ENCODE measurements around the gene FBXL19. TPM values are rescaled to one million over a fixed set of nuclear protein-coding genes. Genes with fewer than 3 reads are reported as not detected.
A peak's percentile ranks its signal among the peaks of the same experiment; 100 is the strongest.

The FBXL19 gene
- total and polyA plus RNA-seq, 2 of the 13 experiments (the other 11 are each of a cell fraction or from before 2014, with no cell fraction given): 6.0 to 13.7 TPM

DNA sequence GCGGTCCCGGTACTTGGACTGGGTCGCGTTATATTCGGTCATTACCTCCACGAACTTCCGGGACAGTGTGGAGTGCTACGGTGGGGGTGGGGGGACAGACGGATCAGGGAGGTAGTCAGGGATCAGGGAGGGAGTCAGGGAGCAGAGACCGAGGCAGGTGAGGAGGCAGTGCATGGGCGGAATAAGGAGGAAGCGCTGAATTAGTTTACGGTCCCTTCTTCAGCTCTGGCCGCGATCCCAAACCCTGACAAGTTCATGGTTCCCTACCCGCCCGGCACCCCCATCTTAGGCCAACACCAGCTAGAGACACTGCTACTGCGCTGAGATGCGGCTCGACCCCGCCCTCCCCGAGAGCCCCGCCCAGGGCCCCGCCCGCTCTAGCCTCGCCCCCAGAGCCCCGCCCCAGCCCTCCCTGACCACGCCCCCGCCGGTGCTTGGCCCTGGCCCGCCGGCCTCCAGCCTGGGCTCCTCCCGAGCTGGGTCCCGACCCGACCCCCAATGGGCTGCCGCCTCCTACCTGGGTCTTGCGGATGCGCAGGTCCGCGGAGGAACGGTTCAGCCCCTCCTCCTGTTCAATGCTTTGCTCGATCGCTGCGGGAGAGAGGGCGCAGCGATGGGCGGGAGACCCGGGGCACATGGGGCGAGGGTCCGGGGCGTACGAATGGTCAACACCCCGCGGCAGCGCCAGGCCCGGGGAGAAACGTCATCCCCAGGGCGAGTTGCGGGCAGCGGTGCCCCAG is 73.8 kb downstream of the FBXL19 start (continued):
- TF ChIP-seq PHF20 (CRISPR knock-in tag; IDR thresholded peaks at IDR 0.05) (0 out of 2 replicates have a peak, but pooled peaks have one; percentile 50), ZHX1 (CRISPR knock-in tag; IDR thresholded peaks at IDR 0.05; ENCODE audit: low read depth) (no peak), FOXP1 (IDR thresholded peaks at IDR 0.05) (no peak), FOXP1 (CRISPR knock-in tag; IDR thresholded peaks at IDR 0.05) (no peak), ZBTB21 (CRISPR knock-in tag; IDR thresholded peaks at IDR 0.05) (peak; percentile 63), ZNF780A (CRISPR knock-in tag; IDR thresholded peaks at IDR 0.05) (peak; percentile 56; the same call in 1 of the 2 replicates), HDAC1 (CRISPR knock-in tag; IDR thresholded peaks at IDR 0.05) (peak; percentile 87), ZNF296 (CRISPR knock-in tag; conservative IDR thresholded peaks at IDR 0.05) (peak; percentile 62; the same call in 1 of the 2 replicates), PHF8 (CRISPR knock-in tag; IDR thresholded peaks at IDR 0.05) (peak; percentile 79), DRAP1 (CRISPR knock-in tag; IDR thresholded peaks at IDR 0.05) (peak; percentile 54), SMAD9 (CRISPR knock-in tag; IDR thresholded peaks at IDR 0.05) (0 out of 2 replicates have a peak, but pooled peaks have one; percentile 23), SKIL (CRISPR knock-in tag; IDR thresholded peaks at IDR 0.05; ENCODE audit: borderline replicate concordance) (peak; percentile 78), PTBP1 (IDR thresholded peaks at IDR 0.05; ENCODE audit: low read depth, low read length, poor library complexity, severe bottlenecking) (no peak), TRIM24 (CRISPR knock-in tag; IDR thresholded peaks at IDR 0.05) (no peak), ZNF589 (CRISPR knock-in tag; conservative IDR thresholded peaks at IDR 0.05) (0 out of 2 replicates have a peak, but pooled peaks have one; percentile 45), ZNF34 (CRISPR knock-in tag; IDR thresholded peaks at IDR 0.05; ENCODE audit: borderline replicate concordance) (0 out of 2 replicates have a peak, but pooled peaks have one; percentile 43)
- TF ChIP-seq, protein P1, sequence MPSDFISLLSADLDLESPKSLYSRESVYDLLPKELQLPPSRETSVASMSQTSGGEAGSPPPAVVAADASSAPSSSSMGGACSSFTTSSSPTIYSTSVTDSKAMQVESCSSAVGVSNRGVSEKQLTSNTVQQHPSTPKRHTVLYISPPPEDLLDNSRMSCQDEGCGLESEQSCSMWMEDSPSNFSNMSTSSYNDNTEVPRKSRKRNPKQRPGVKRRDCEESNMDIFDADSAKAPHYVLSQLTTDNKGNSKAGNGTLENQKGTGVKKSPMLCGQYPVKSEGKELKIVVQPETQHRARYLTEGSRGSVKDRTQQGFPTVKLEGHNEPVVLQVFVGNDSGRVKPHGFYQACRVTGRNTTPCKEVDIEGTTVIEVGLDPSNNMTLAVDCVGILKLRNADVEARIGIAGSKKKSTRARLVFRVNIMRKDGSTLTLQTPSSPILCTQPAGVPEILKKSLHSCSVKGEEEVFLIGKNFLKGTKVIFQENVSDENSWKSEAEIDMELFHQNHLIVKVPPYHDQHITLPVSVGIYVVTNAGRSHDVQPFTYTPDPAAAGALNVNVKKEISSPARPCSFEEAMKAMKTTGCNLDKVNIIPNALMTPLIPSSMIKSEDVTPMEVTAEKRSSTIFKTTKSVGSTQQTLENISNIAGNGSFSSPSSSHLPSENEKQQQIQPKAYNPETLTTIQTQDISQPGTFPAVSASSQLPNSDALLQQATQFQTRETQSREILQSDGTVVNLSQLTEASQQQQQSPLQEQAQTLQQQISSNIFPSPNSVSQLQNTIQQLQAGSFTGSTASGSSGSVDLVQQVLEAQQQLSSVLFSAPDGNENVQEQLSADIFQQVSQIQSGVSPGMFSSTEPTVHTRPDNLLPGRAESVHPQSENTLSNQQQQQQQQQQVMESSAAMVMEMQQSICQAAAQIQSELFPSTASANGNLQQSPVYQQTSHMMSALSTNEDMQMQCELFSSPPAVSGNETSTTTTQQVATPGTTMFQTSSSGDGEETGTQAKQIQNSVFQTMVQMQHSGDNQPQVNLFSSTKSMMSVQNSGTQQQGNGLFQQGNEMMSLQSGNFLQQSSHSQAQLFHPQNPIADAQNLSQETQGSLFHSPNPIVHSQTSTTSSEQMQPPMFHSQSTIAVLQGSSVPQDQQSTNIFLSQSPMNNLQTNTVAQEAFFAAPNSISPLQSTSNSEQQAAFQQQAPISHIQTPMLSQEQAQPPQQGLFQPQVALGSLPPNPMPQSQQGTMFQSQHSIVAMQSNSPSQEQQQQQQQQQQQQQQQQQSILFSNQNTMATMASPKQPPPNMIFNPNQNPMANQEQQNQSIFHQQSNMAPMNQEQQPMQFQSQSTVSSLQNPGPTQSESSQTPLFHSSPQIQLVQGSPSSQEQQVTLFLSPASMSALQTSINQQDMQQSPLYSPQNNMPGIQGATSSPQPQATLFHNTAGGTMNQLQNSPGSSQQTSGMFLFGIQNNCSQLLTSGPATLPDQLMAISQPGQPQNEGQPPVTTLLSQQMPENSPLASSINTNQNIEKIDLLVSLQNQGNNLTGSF (CRISPR knock-in tag; IDR thresholded peaks at IDR 0.05): peak; percentile 74

Measured in HepG2 (cell line).